T-helper 1 cell treated with Interleukin-12 subunit alpha and Interleukin-12 subunit beta and Interleukin-4 antibody, amounts not matched to agents 30 ng/mL and 1 ng/mL, for 36 hours (primary cell): Measurements from ENCODE around the gene C6orf132. TPM values are rescaled to one million over a fixed set of nuclear protein-coding genes. Genes with fewer than 3 reads are reported as not detected.

Source experiments
- intact Hi-C: fragments of 100-400 bp; cut with micrococcal nuclease; formaldehyde crosslinking; loops from one replicate; pipeline ENCODE4 v1.15.1; 2024
- total RNA-seq: library from RNA; stranded (reverse); gene quantifications from 2 replicates; pipeline ENCODE4 v1.2.3, GENCODE V29; 2022

C6orf132 gene
- total RNA-seq, 1 donor from 2014 or later: 0.07 TPM

GRCh38 chr6:42105156-42105648 is 37.2 kb downstream of the C6orf132 start:
- intact Hi-C loops: loop anchor here (2.0 kb wide), 2 partner anchors 54 to 258 kb away; partner anchors contain the start of gene TAF8

- intact Hi-C loops: loop anchor here (1.0 to 2.0 kb wide), 6 partner anchors 29 to 324 kb away; partner anchors contain the start of genes PRICKLE4, TAF8 and USP49
These were observed 37.7 kb downstream of the C6orf132 start for GRCh38 chr6:42104804-42105125.

DNA sequence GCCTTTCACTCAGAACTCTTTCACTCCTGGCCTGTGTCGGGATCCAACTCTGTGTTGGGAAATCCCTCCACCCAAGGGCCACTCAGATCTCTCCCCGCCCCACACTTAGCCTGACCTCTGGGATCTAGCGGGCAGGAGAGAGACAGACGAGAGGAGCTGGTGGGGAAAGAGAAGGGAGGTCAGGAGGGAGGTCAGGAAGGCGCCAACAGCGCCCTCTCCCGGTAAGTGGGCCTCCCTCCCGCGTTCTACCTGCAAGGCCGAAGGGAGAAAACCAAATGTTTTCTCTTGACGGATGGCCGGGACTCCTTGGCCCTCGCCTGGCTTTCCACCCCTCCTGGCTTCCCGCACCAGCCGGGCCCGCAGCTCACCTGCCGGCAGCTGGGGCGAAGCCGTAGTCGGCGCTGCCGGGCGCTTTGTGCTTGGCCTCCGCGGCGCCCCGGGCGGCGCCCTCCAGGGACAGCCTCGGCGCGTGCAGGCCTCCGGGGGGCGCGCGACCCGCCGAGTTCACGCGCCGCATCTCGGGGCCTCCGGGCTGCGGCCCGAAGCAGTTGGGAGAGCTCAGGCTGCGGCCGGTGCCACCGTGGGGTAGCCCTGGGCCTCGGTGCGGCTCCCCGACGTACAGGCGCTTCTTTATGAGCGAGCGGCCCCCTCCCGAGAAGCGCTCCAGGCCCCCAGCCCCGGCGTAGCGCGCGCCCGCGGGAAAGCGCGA is 38.2 kb downstream of the C6orf132 start:
- intact Hi-C loops: loop anchor here (1.0 to 2.0 kb wide), 6 partner anchors 29 to 324 kb away; partner anchors contain the start of genes PRICKLE4, TAF8 and USP49

- intact Hi-C loops: loop anchor here (1.0 to 2.0 kb wide), 6 partner anchors 28 to 323 kb away; partner anchors contain the start of genes PRICKLE4, TAF8 and USP49
These were observed 38.7 kb downstream of the C6orf132 start for GRCh38 chr6:42103753-42104094.

DNA sequence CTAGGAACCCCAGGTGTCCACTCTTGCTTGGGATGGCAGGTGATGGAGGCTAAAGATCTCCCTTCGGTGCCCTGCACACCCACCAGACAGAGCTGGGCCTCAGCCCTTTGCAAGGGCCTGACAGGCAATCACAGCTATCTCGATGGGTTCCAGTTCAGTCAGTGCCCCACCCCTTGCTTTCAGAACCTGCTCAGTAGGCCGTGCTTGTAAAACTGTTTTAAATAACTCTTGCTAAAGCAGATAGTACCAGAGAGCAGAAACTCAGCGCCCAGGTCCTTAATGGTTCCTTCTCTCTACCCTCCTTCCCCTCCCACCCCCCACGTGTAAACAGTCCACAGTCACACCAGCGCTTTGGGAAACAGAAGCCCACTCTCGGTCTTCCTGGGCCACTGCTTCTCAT is 39.2 kb downstream of the C6orf132 start:
- intact Hi-C loops: no loop called here

- intact Hi-C loops: no loop called here
These were observed 41.2 kb downstream of the C6orf132 start for GRCh38 chr6:42101186-42101657.

GRCh38 chr6:42100029-42100901 is 42.2 kb downstream of the C6orf132 start:
- intact Hi-C loops: no loop called here

DNA sequence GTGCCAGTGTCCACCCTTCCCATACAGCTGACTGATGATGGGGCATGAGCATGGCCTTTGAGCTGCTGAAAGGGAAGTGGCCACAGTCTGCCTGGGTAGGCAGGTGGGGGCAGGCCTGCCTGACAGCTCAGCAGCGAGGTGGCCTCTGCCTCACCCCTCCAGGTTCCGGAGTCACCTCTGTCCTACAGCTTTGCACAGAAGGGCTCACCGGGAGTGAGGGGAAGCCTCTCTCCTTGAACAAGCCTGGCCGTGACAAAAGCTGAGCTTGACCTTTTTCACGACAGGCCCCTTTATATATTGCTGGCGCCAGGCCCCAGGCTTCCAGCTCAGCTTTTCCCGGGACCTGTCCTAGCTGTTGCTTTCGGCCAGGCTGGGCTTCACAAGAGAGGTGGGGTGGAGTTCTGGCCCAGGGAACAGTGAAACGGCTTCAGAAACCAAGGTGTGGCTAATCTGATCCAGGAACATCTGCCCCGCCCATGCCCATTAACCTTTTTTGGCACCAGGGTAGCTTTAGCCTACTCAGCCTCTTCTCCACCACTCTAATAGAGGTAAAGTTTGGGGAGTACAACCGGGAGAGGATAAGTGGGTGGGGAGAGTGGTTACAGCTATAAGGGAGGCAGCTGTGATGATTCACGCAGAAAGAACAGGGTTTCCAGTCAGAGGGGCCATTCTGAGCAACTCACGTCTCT is 42.9 kb downstream of the C6orf132 start:
- intact Hi-C loops: no loop called here

- intact Hi-C loops: no loop called here
These were observed 46.5 kb downstream of the C6orf132 start for GRCh38 chr6:42095776-42096541.

GRCh38 chr6:42095094-42095493 is 47.3 kb downstream of the C6orf132 start:
- intact Hi-C loops: no loop called here

GRCh38 chr6:42093582-42094329 is 48.7 kb downstream of the C6orf132 start:
- intact Hi-C loops: no loop called here

GRCh38 chr6:42091718-42092023 is 50.7 kb downstream of the C6orf132 start:
- intact Hi-C loops: no loop called here

DNA sequence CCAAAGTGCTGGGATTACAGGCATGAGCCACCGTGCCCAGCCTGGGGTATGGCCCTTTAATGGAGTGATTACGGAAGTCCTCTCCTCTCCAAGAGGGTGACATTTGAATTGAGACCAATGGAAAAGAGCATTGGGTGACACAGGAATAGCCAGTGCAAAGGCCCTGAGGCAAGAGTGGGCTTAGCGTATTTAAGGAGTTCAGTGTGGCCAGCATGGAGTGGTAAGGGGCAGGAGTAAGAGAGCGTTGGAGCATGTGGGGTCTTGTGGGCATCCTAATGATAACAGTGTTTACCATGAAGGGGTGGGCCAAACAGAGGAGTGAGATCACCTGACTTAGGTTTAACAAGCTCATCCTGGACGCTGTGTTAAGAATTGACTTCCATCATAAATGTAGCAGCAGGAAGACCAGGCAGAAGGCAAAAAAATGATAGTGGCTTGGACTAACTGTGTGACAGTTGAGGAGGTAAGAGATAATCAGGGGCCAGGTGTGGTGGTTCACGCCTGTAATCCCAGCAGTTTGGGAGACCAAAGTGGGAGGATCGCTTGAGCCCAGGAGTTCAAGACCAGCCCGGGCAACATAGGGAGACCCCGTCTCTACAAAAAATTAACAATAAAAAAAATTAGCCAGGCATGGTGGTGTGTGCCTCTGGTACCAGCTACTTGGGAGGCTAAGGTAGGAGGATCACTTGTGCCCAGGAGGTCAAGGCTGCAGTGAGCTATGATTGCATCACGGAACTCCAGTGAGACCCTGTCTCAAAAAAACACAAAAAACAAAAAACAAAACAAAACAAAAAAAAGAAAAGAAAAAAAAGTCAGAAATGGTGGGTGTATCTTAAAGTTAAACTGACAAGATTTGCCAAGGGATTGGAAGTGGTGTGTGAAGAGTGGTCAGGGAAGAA is 51.4 kb downstream of the C6orf132 start:
- intact Hi-C loops: no loop called here

- intact Hi-C loops: no loop called here
These were observed 54.3 kb downstream of the C6orf132 start for GRCh38 chr6:42088101-42088591.

DNA sequence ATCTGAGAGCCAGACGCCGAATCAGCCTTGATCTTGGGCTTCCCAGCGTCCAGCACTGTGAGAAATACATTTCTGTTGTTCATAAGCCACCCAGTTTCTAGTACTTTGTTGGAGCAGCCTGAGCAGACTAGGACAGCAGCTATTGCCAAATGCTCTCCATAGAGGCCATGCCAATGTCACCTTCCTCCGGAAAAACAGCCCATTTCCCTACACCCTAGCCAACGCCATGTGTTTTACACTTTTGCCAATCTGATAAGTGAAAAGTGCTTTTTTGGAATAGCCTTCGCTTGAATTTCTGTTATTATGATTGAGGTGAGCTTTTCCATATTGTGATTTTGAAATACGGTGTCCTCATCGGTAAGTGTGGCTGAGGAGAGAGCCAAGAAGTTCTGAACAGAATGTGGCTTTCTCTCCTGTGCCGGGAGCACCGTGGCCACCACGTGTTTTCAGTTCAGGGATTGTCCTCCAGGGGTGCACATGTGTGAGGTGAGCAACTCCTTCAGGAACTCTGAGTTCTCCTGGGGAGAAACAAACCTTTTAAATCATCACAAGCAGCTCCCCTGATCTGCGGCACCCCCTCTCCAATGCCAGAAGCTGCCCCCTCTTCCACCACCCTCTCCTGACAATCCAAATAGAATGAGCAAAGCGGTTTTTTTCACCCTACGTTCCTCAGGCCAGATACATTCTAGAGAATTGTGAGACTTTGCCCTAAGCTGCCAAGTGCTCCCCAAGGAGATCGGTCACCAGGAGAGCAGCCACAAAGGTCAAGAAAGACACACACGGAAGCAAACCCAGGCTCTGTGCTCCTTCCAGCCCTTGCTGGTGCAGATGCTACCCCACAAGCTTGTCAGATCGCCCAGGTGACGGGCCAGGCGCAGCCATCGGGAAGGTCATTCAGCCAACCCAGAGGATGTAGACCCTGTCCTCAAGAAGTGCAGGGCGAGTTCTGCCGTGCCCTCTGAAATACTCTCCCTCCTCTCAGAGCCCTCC is 56.1 kb downstream of the C6orf132 start:
- intact Hi-C loops: no loop called here

- intact Hi-C loops: no loop called here
These were observed 57.5 kb downstream of the C6orf132 start for GRCh38 chr6:42084889-42085288.

- intact Hi-C loops: no loop called here
These were observed 58.9 kb downstream of the C6orf132 start for GRCh38 chr6:42083530-42083929.
